ENCODE results near the gene ATP6V1C2.

- no peak for TF ChIP-seq CTCF (IDR thresholded peaks at IDR 0.05; ENCODE audit: low read length)
- no peak for TF ChIP-seq EZH2 (optimal IDR thresholded peaks at IDR 0.05; ENCODE audit: low read depth, low read length)
- TF ChIP-seq EZH2phosphoT487 (IDR thresholded peaks at IDR 0.05; ENCODE audit: low read length): no peak
These were observed 52.5 kb downstream of the ATP6V1C2 start for GRCh38 chr2:10773821-10774341.

All from MM.1S (cell line).